GM12864 (cell line): ENCODE measurements around the gene KRT77.
"Not testable (repeated sequence)": the region's sequence is repeated elsewhere in the genome, so short reads cannot be mapped to it uniquely, and the experiment has no call there.

Source experiments
- DNase-seq: peaks from one replicate; pipeline ENCODE4 v3.0.0-alpha.2; 2011; ENCODE audit warnings: low read depth
- H3K4me3 ChIP-seq: 2 replicates; pipeline ENCODE4 v1.5.1; 2011; ENCODE audit warnings: mild to moderate bottlenecking, low read depth, low read length, control low read depth
- CTCF ChIP-seq: IDR thresholded peaks from 2 replicates; pipeline ENCODE4 v1.5.1; 2011; ENCODE audit warnings: low read depth, mild to moderate bottlenecking, moderate library complexity, low read length, control low read depth, inconsistent platforms; ENCODE audit errors: missing control alignments

Gene KRT77

GRCh38 chr12:52703424-52703823, at the start of gene KRT77:
TSS of gene KRT77 (minus strand) at chr12:52703524. CDS start at chr12:52703434, 90 bp downstream.
- DNase-seq: no peak
- H3K4me3 ChIP-seq: no peak within 1 kb of the TSS
- no peak for TF ChIP-seq CTCF

DNA sequence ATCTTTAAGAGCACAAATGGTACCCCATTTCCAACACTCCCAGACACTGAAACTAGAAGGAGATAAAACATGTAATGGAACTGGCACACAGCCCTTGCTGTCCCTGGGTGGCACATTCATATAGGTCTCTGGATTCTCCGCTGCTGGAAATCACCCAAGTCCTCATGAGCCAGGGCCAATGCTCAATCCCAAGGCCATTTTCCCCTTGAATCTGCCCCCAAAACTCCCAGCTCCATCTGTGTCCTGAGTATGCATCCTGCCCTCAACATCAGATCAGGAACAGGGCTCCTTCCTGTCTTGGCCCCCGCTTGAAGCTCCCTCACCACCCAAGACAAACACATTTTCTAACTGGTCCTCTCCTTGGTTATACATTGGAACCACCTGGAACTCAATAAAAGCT, 49.2 kb upstream of the KRT77 start:
- no peak for DNase-seq
- H3K4me3 ChIP-seq: no peak overlapping the region
- no peak for TF ChIP-seq CTCF

DNA sequence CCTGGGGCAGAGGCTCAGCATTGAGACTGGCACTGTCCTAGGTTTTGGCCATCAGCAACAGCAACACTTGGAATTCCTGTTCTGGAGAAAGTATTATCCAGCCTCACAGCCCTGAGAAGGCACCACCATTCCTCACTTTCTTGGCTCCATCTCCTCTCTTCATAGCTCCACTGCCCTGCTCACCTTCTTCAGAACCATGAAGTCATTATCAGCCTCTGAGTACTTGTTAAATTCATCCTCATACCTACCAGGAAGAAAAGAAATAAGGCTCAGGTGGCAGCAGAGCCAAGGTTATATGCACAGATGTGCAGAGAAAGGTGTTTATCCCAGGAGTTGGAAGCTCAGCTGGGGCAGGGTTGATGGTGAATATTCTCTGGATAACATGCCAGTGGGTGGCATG, 48.5 kb upstream of the KRT77 start:
- no peak overlapping the region for H3K4me3 ChIP-seq
- no peak for TF ChIP-seq CTCF
- no peak for DNase-seq

DNA sequence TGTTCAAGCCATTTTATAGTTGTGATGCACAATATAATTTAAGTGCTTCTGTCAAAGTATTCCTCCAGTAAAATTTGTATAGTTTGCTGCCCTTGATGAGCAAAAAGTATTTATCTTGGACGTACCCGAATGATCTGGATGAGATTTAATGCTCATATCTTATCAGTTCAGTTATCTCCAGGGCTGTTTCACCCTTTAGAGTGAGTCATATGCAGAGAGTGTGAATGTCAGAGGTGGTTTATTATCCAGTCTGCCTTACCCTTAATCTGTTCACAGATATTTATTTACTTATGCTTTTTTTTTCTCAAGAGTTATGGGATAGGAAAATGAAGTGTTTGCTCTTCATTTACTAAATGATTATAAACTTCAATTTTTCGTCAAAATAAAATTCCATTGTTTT, 47.2 kb upstream of the KRT77 start:
- DNase-seq, H3K4me3 ChIP-seq: not testable (repeated sequence)

GRCh38 chr12:52749827-52750226, 46.5 kb upstream of the KRT77 start:
- no peak for TF ChIP-seq CTCF
- DNase-seq: no peak
- H3K4me3 ChIP-seq: no peak overlapping the region

DNA sequence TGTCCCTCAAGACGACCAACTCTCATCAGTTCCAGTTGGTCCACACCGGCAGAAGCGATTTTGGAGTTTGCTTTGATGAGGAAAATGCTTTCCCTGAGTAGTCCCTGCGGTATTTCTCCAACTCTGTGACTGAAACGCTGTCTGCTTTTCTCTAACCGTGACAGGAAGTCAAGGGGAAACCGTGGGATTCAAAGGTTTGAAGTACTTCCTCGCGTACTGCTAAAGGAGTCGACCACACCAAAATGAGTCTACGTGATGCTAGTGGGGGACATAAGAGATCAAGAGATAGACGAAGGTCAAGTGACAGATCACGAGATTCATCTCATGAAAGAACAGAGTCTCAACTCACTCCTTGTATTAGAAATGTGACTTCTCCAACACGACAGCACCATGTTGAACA, 45.3 kb upstream of the KRT77 start:
- TF ChIP-seq CTCF: no peak
- H3K4me3 ChIP-seq: no peak overlapping the region
- DNase-seq: no peak

DNA sequence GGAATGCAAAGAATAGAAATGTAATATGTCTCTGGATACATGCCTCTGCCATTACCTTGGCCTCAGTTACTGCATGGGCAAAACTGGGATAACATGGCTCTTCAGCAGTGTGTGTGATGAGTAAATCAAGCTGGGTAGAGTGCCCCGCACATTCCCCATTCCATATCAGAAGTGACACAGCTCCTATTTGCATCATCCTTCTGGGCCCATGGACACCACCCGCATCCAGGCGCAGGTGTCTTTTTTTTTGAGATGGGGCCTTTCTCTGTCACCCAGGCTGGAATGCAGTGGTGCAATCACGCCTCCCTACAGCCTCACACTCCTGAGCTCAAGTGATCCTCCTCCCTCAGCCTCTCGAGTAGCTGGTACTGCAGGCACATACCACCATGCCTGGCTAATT, 42.2 kb upstream of the KRT77 start:
- DNase-seq: no peak
- TF ChIP-seq CTCF: no peak
- H3K4me3 ChIP-seq: no peak overlapping the region

DNA sequence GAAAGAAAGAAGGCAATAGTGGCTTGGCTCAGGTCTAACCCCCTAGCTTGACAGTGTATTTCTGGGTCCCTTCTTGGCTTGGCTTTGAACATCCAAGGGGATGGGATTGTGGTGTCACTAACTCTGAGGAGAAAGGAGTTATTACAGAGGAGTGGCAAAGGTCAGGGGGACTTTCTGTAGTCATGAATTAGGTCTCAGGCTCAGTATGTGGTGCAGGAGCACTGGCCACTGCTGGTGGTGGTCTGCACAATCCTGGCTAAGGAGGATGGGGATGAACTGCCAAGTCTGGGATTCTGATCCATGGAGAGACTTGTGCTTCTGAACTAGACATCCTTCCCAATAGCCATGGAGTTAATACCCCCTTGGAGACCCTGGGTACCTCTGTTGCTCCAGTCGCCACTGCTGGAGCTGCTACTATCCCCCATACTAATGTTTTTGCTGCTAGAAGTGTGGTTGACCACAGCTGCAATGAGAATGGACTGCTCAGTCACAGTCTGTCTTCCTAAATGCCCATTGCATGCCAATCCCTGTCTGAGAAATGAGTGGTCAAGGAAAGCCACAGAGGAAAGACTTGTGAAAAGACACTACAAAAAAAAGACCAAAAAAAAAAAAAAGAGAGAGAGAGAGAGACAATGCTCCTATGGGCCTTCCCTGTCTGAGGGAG, 41.3 kb upstream of the KRT77 start:
- no peak overlapping the region for H3K4me3 ChIP-seq
- TF ChIP-seq CTCF: no peak
- no peak for DNase-seq
